Prostate gland (tissue), 2 donors: Measurements from ENCODE around the gene PIWIL1. TPM values are rescaled to one million over a fixed set of nuclear protein-coding genes. Genes with fewer than 3 reads are reported as not detected.

Source experiments
- DNase-seq: peaks from one replicate; pipeline ENCODE4 v3.0.0-alpha.2; 2019; ENCODE audit warnings: low spot score
- H3K27ac ChIP-seq, 2 donors: fragments of 200-600 bp; sonication (generic); 2 replicates each; pipeline ENCODE4 v1.5.1; 2017 to 2019
- H3K27me3 ChIP-seq: fragments of 200-600 bp; sonication (generic); replicated peaks from 2 replicates; pipeline ENCODE4 v1.5.1; 2019; ENCODE audit not compliant: insufficient read depth
- H3K36me3 ChIP-seq, 2 donors: fragments of 200-600 bp; sonication (generic); 1 replicate in 1 of 2; 2 replicates in 1 of 2; pipeline versions ENCODE4 v1.5.1 to v1.8.1; 2017 to 2019
- H3K4me1 ChIP-seq: fragments of 200-600 bp; sonication (generic); replicated peaks from 2 replicates; pipeline ENCODE4 v1.5.1; 2019
- H3K4me3 ChIP-seq, 2 donors: fragments of 200-600 bp; sonication (generic); 2 replicates each; pipeline ENCODE4 v1.5.1; 2017 to 2019
- H3K9me3 ChIP-seq: fragments of 200-600 bp; sonication (generic); 2 replicates; pipeline ENCODE4 v1.5.1; 2017
- POLR2A ChIP-seq: fragments of 450-650 bp; IDR thresholded peaks from one replicate; pipeline ENCODE4 v1.6.1; 2016; ENCODE audit warnings: antibody characterized with exemption, mild to moderate bottlenecking
- POLR2AphosphoS5 ChIP-seq: sonication (generic); formaldehyde crosslinking; IDR thresholded peaks from one replicate; pipeline ENCODE4 v1.6.1; 2017; ENCODE audit warnings: antibody characterized with exemption
- WGBS: methylation state at CpG from one replicate; pipeline ENCODE4 v1.1.5; 2018; 5-methylcytosine and 5-hydroxymethylcytosine counted together
- intact Hi-C: fragments of 100-400 bp; cut with DNase I; formaldehyde crosslinking; loops from one replicate; pipeline ENCODE4 v1.14.2; 2022
- total RNA-seq, 2 donors: library from RNA; depleted of rRNA; stranded (reverse); fragments of >200 nt; gene quantifications; one replicate each; pipeline ENCODE4 v1.1.0, GENCODE V29; 2016
- TF ChIP-seq, protein P1 (sequence below), 4 experiments: fragments of 200-600 bp in 2 of 4; fragments of 450-650 bp in 2 of 4; sonication (generic) in 2 of 4; IDR thresholded peaks; 1 replicate in 3 of 4; 2 replicates in 1 of 4; pipeline ENCODE4 v1.5.1; 2016 to 2019; ENCODE audit warnings: antibody characterized with exemption in 4 of 4, mild to moderate bottlenecking in 2 of 4, moderate library complexity in 2 of 4

Gene PIWIL1
- 10 to 100 TPM in 1 of 2 donors, not detected in 1; 16.2 TPM for total RNA-seq

DNA sequence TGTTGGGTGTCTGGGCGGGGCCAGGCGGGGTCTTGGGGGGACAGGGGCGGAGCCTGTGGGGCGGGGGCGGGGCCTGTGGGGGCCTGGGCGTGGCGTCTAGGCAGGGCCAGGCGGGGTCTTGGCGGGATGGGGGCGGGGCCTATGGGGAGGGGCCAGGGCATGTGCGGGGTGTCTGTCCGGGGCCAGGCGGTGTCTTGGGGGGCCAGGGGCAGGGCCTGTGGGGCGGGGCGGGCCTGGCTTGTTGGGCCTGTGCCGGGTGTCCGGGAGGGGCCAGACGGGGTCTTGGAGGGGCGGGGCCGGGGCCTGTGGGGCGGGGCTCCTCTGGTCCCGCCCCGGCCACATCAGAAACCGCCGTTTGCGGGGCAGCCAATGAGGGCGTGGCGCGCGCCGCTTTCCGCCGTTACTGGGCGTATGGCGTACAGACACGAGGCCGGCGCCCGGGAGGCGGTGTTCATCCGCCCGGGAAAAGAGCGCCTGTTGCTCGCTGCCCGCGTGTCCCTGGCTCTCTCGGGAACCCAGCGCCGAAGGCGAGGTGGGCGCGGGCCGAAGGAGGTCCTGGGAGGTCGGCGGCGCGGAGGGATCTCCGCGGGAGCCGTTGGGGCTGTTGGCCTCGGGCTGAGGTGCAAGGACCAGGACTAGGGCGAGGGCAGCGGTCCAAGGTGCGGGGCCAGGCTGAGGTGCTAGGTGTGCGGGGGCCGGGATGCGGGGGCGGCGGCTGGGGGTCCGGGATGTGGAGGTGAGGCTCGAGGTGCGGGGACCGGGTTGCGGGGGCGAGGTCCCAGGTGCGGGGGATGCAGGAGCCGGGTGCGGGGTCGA is at the start of gene PIWIL1:
TSS of gene PIWIL1 (plus strand) at position 400 of the 816 bp plus-strand sequence. CDS start 4,705 bp downstream, outside the sequence.
- H3K36me3 ChIP-seq: no peaks in the 10 kb centered on the region
- H3K27ac ChIP-seq: no peak within 1 kb of the TSS
- intact Hi-C loops: no loop called here
- no peaks in the 10 kb centered on the region for H3K9me3 ChIP-seq
- no peak within 1 kb of the TSS for H3K4me3 ChIP-seq
- TF ChIP-seq POLR2AphosphoS5 (no peak), POLR2A (no peak)
- TF ChIP-seq, protein P1, sequence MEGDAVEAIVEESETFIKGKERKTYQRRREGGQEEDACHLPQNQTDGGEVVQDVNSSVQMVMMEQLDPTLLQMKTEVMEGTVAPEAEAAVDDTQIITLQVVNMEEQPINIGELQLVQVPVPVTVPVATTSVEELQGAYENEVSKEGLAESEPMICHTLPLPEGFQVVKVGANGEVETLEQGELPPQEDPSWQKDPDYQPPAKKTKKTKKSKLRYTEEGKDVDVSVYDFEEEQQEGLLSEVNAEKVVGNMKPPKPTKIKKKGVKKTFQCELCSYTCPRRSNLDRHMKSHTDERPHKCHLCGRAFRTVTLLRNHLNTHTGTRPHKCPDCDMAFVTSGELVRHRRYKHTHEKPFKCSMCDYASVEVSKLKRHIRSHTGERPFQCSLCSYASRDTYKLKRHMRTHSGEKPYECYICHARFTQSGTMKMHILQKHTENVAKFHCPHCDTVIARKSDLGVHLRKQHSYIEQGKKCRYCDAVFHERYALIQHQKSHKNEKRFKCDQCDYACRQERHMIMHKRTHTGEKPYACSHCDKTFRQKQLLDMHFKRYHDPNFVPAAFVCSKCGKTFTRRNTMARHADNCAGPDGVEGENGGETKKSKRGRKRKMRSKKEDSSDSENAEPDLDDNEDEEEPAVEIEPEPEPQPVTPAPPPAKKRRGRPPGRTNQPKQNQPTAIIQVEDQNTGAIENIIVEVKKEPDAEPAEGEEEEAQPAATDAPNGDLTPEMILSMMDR (IDR thresholded peaks at IDR 0.05): no peak
- no peak for DNase-seq
- peaks cover 5% of the 10 kb centered on the region for H3K27me3 ChIP-seq
- 86% methylated on average over 70 of the region's 79 CpGs for WGBS
- H3K4me1 ChIP-seq: no peaks in the 10 kb centered on the region

DNA sequence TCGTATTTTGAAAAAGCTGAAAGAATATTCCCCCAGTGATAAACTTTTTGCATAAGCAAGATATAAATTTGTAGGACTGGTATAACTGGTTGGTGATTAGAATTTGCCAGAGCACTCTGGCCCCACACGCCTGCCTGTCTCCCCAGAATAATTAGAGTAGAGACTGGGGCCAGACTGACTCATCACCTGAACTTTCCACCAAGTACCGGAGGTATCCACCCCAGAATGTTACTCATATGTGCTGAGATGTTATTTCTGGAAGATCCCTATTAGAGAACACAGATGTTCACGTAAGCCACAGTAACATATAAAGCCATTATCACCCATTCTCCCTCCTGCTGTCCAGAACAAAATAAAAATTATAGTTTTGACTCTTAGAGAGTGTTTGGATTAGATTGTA is 49.5 kb upstream of the PIWIL1 start:
- WGBS: 27% methylated on average over 4 of the region's 4 CpGs
- H3K4me1 ChIP-seq: no peaks in the 10 kb centered on the region
- H3K9me3 ChIP-seq: no peaks in the 10 kb centered on the region
- H3K36me3 ChIP-seq: no peaks in the 10 kb centered on the region
- H3K27ac ChIP-seq: no peak overlapping the region
- no peak overlapping the region for H3K4me3 ChIP-seq
- TF ChIP-seq, protein P1 (IDR thresholded peaks at IDR 0.05): no peak
- no peak for TF ChIP-seq POLR2A
- TF ChIP-seq POLR2AphosphoS5: no peak
- no peak for DNase-seq
- H3K27me3 ChIP-seq: no peaks in the 10 kb centered on the region
- intact Hi-C loops: no loop called here

DNA sequence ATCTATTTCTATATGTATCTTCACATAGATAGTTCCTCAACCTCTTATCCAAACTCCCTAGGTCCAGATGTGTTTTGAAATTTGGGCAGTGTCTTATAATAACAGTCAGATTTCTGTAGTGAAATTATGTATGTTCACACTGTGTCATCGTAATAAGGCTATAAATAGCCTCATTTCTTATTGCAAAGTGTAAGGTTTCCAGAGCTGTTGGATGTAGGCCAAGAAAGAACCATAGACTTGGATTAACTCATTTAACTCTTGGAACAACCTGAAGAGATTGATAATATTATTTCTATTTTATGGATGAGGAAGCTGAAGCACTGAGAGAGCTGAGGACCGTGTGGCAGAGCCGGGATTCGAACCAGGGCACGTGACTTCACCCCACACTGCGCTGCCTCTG is 49.0 kb upstream of the PIWIL1 start:
- WGBS: 69% methylated on average over 6 of the region's 6 CpGs
- DNase-seq: no peak
- Histone ChIP-seq H3K4me3 (no peak overlapping the region), H3K9me3 (no peaks in the 10 kb centered on the region), H3K27me3 (no peaks in the 10 kb centered on the region), H3K4me1 (no peaks in the 10 kb centered on the region), H3K27ac (no peak overlapping the region), H3K36me3 (no peaks in the 10 kb centered on the region)
- intact Hi-C loops: no loop called here
- TF ChIP-seq POLR2A (no peak), POLR2AphosphoS5 (no peak)
- TF ChIP-seq, protein P1 (IDR thresholded peaks at IDR 0.05): no peak

DNA sequence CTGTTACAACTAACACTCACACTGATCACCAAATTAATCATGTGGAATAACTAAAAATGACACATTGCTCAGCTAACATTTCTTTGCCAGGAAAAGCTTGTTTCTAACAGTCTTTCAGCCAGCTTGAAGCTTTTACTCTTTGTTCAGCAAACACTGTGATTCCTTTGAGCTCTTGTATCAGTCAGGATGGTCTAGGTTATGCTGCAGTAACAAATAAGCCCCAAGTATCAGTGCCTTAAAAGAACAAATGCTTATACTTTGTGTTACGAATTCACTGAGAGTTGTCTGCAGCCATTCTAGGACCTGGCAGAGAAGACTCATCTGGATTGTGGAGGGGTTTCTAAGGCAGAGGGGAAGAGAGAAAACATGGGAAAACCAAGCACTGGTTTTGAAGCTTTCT is 47.6 kb upstream of the PIWIL1 start:
- TF ChIP-seq, protein P1 (IDR thresholded peaks at IDR 0.05): no peak
- no peak for TF ChIP-seq POLR2AphosphoS5
- no peak for TF ChIP-seq POLR2A
- H3K9me3 ChIP-seq: no peaks in the 10 kb centered on the region
- intact Hi-C loops: no loop called here
- no peak overlapping the region for H3K4me3 ChIP-seq
- 95% methylated on average over 1 of the region's 1 CpG for WGBS
- H3K27me3 ChIP-seq: no peaks in the 10 kb centered on the region
- H3K36me3 ChIP-seq: no peaks in the 10 kb centered on the region
- H3K27ac ChIP-seq: no peak overlapping the region
- H3K4me1 ChIP-seq: no peaks in the 10 kb centered on the region
- DNase-seq: no peak
